ENCODE results near the gene NAA25.

The NAA25 gene

DNA sequence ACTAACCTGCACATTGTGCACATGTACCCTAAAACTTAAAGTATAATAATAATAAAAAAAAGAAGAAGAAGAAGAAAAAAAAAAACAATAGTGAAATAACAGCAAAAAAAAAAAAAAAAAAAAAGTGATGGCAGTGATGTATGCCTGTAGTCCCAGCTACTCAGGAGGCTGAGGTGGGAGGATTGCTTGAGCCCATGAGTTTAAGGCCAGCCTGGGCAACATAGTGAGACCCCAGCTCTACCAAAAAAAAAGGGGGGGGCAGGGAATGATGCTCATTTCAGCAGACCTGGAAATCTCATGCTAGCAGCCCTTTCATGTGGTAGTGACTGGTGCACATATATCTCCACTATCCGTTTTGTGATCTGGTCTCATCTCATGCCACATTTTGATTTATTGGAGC lies 37.5 kb upstream of the NAA25 start:
- DNase-seq (ENCODE audit: low read depth), result no peak
- no peak overlapping the region for H3K4me3 ChIP-seq (ENCODE audit: low read length)
- TF ChIP-seq, protein P1, sequence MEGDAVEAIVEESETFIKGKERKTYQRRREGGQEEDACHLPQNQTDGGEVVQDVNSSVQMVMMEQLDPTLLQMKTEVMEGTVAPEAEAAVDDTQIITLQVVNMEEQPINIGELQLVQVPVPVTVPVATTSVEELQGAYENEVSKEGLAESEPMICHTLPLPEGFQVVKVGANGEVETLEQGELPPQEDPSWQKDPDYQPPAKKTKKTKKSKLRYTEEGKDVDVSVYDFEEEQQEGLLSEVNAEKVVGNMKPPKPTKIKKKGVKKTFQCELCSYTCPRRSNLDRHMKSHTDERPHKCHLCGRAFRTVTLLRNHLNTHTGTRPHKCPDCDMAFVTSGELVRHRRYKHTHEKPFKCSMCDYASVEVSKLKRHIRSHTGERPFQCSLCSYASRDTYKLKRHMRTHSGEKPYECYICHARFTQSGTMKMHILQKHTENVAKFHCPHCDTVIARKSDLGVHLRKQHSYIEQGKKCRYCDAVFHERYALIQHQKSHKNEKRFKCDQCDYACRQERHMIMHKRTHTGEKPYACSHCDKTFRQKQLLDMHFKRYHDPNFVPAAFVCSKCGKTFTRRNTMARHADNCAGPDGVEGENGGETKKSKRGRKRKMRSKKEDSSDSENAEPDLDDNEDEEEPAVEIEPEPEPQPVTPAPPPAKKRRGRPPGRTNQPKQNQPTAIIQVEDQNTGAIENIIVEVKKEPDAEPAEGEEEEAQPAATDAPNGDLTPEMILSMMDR (conservative IDR thresholded peaks at IDR 0.05; ENCODE audit: low read depth, low read length), result no peak

DNA sequence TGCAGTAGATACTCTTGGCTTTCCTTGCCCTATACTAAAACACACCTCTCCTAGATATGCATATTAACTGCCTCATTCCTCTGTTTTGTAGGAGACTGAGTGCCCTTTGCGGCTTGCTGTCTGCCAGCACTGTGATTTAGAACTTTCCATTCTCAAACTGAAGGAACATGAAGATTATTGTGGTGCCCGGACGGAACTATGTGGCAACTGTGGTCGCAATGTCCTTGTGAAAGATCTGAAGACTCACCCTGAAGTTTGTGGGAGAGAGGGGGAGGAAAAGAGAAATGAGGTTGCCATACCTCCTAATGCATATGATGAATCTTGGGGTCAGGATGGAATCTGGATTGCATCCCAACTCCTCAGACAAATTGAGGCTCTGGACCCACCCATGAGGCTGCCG lies 32.1 kb upstream of the NAA25 start:
- H3K4me3 ChIP-seq (ENCODE audit: low read length), result no peak overlapping the region
- DNase-seq (ENCODE audit: low read depth), result no peak
- TF ChIP-seq, protein P1 (conservative IDR thresholded peaks at IDR 0.05; ENCODE audit: low read depth, low read length), result no peak

DNA sequence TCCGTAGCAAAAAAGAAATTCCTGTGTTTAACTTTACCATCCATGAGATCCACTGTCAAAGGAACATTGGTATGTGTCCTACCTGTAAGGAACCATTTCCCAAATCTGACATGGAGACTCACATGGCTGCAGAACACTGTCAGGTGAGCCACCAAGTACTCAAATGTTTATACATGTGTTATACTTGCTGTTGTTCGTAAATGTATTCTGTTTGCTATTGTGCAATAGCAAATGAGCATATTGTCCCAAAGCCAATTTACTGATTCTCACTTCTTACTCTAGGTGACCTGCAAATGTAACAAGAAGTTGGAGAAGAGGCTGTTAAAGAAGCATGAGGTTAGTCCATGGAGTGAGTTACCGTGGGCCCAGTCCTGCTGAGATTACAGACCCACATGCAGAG lies 26.1 kb upstream of the NAA25 start:
- DNase-seq (ENCODE audit: low read depth), result no peak
- TF ChIP-seq, protein P1 (conservative IDR thresholded peaks at IDR 0.05; ENCODE audit: low read depth, low read length), result no peak
- no peak overlapping the region for H3K4me3 ChIP-seq (ENCODE audit: low read length)

DNA sequence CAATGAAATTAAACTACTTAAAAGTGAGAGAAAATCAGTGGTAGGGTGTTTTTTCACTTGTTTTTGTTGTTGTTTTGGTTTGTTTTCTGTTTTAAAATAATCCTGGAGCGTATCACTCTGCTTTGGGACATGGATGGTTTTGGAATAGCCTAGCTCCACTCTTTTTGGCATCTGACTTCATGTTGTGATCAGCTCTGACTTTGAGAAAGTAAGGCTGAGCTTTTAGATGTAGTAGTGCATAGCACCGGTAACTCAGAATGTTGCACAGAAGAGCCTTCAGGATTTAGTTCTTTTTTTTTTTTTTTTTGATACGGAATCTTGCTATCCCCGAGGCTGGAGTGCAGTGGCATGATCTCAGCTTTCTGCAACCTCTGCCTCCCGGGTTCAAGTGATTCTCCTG lies 24.8 kb upstream of the NAA25 start:
- TF ChIP-seq, protein P1 (conservative IDR thresholded peaks at IDR 0.05; ENCODE audit: low read depth, low read length), result no peak
- no peak overlapping the region for H3K4me3 ChIP-seq (ENCODE audit: low read length)
- no peak for DNase-seq (ENCODE audit: low read depth)

DNA sequence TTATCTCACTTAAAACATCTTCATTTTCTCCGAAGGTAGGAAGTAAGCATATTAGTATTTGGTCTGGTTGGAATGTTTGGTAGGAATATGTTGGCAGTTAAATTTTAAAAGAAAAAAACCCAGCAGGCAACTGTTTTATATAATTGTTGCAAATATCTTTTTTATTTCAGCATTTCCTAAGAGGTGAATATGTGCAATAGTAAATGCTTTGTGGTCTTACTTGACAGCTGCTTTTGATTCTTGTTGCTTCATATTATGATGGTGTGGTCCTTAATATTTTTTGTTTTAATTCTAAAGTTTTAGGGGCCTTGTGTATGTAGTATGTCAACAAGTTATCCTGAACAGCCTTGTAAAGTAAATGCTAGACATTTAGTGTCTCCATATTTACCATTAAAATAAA lies 23.1 kb upstream of the NAA25 start:
- DNase-seq (ENCODE audit: low read depth), result no peak
- TF ChIP-seq, protein P1 (conservative IDR thresholded peaks at IDR 0.05; ENCODE audit: low read depth, low read length), result no peak
- no peak overlapping the region for H3K4me3 ChIP-seq (ENCODE audit: low read length)

DNA sequence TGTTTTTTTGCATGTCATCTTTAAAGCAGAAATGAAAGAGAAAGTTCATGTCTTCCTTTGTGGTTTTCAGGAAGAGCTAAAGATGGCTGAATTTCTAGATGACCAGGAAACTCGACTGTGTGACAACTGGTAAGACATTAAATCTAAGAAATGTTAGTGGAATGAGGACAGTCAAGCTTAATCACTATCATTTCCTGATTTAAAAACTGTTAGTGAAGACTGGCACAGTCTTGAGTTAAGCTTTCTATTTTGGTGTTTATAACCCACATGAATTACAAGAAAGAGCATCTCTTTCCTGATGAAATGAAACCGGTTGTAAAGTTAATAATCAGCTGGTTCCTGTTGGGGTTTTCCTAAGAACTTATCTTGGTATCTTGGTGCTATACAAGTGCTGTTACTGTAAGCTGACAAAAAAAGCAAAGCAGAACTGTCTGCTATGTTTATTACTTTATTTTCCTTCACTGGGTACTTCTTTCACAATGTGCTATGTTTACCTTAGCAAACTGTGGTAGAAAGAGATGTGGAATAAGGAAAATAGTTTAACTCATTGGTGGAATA lies 21.9 kb upstream of the NAA25 start:
- DNase-seq (ENCODE audit: low read depth), result no peak

DNA sequence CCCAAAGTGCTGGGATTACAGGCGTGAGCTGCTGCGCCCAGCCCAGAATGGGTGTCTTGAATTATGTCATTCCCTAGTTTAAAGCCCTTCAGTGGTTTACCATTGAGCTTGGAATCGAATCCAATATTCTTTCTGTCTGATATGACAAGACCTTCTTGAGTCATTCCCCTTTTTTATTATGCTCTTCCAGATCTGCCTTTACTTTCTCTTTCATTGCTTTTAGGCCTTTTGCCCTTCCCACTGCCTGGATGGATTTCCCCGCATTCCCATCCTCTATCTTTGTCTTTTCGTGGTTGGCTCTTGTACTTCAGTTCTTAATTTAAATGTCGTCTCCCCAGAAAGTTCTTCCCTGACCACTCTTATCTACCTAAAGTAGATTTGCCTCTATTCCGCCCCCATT lies 18.3 kb upstream of the NAA25 start:
- TF ChIP-seq, protein P1 (conservative IDR thresholded peaks at IDR 0.05; ENCODE audit: low read depth, low read length), result no peak
- H3K4me3 ChIP-seq (ENCODE audit: low read length), result no peak overlapping the region
- DNase-seq (ENCODE audit: low read depth), result no peak

More for the DNA sequence above, 21.9 kb upstream of the NAA25 start:
- TF ChIP-seq, protein P1 (conservative IDR thresholded peaks at IDR 0.05; ENCODE audit: low read depth, low read length), result no peak
- no peak overlapping the region for H3K4me3 ChIP-seq (ENCODE audit: low read length)

All from retinal pigment epithelial cell (primary cell).